Adrenal gland (tissue), 12 donors: ENCODE measurements around the gene MTAP. TPM values are rescaled to one million over a fixed set of nuclear protein-coding genes. Genes with fewer than 3 reads are reported as not detected.

ENCODE experiments used
- DNase-seq, 7 donors: peaks; one replicate each; pipeline ENCODE4 v3.0.0-alpha.2; 2019 to 2020
- H3K27ac ChIP-seq, 5 donors: fragments of 200-600 bp; sonication (generic) in 4 of 5; 1 replicate in 3 of 5; 2 replicates in 2 of 5; pipeline versions ENCODE4 v1.5.1 to v1.8.0; 2016 to 2020; ENCODE audit warnings: mild to moderate bottlenecking in 1 of 5
- H3K27me3 ChIP-seq: fragments of 200-600 bp; 2 replicates; pipeline ENCODE4 v1.8.0; 2021
- H3K36me3 ChIP-seq, 2 donors: fragments of 200-600 bp; replicated peaks in 1 of 2; 1 replicate in 1 of 2; 2 replicates in 1 of 2; pipeline versions ENCODE4 v1.5.1 to v1.8.0; 2018 to 2022
- H3K4me1 ChIP-seq, 2 donors: fragments of 200-600 bp; replicated peaks in 1 of 2; 1 replicate in 1 of 2; 2 replicates in 1 of 2; pipeline versions ENCODE4 v1.5.1 to v1.8.0; 2018 to 2021
- H3K4me3 ChIP-seq, 4 donors: fragments of 200-600 bp; sonication (generic) in 3 of 4; one replicate each; pipeline ENCODE4 v1.5.1; 2016 to 2018
- H3K9me3 ChIP-seq, 3 donors: fragments of 200-600 bp; sonication (generic) in 1 of 3; replicated peaks in 1 of 3; 1 replicate in 2 of 3; 2 replicates in 1 of 3; pipeline versions ENCODE4 v1.5.1 to v1.8.0; 2016 to 2021
- CTCF ChIP-seq, 6 experiments: fragments of 450-650 bp in 4 of 6; fragments of 200-600 bp in 2 of 6; sonication (generic) in 1 of 6; IDR thresholded peaks; 1 replicate in 5 of 6; 2 replicates in 1 of 6; pipeline versions ENCODE4 v1.5.1 to v1.8.0; 2016 to 2021; ENCODE audit warnings: antibody characterized with exemption in 6 of 6, mild to moderate bottlenecking in 2 of 6, moderate library complexity in 1 of 6
- POLR2A ChIP-seq, 2 donors: fragments of 450-650 bp; IDR thresholded peaks; one replicate each; pipeline ENCODE4 v1.6.1; 2017; ENCODE audit warnings: antibody characterized with exemption in 2 of 2, mild to moderate bottlenecking in 2 of 2, moderate library complexity in 1 of 2
- WGBS, 4 donors: extraction: QIAGEN DNeasy Blood & Tissue Kit in 2 of 4; methylation state at CpG; one replicate each; pipeline versions ENCODE4 v1.1.5 to v1.1.7; 2013 to 2017; 5-methylcytosine and 5-hydroxymethylcytosine counted together
- intact Hi-C, 2 donors: fragments of 100-400 bp; cut with DNase I; formaldehyde crosslinking; loops; one replicate each; pipeline versions ENCODE4 v1.14.1 to v1.15.0; 2022 to 2023
- polyA plus RNA-seq, 3 donors: library from polyadenylated mRNA; stranded (reverse); fragments of 200-250 nt in 2 of 3; fragments of 350-450 nt in 1 of 3; fragmentation: Illumina TruSeq in 1 of 3; extraction: RNeasy Lipid Tissue Mini Kit (QIAGEN cat#74804) in 1 of 3; gene quantifications; one replicate each; pipeline ENCODE4 v1.2.3, GENCODE V29; 2013 to 2014
- total RNA-seq, 9 donors: library from RNA; depleted of rRNA in 4 of 9; stranded (reverse); fragments of >200 nt in 4 of 9; fragments of 120-200 nt in 1 of 9; fragmentation: NEBNext Ultra II Directional in 1 of 9; extraction: Animal tissue kit (Norgen Biotek cat#: 25700) in 1 of 9; gene quantifications; one replicate each; pipeline versions ENCODE4 v1.1.0 to v1.2.4, GENCODE V29; 2013 to 2023
- donor health status: healthy with polysubstance abuse.
- donor health status: Bipolar disorder and iron deficiency.
- donor health status: DM: yes; HTN: yes; CAD: no.
- donor health status: DM: no; HTN: no; CAD: no.
- donor health status: DM: no; HTN: no; CAD: no.
- donor health status: DM: yes; HTN: yes; CAD: no.

The MTAP gene
- total and polyA plus RNA-seq, 12 donors, result 6.4 to 38.2 (median 21.9) TPM

GRCh38 chr9:21817176-21817575, 14.7 kb downstream of the MTAP start:
- Histone ChIP-seq H3K4me3 (no peak overlapping the region), H3K27me3 (no peaks in the 10 kb centered on the region), H3K36me3 (peaks cover 0 to 37% of the 10 kb centered on the region in 2 donors), H3K4me1 (peaks cover 0 to 5% of the 10 kb centered on the region in 2 donors), H3K27ac (no peak overlapping the region), H3K9me3 (no peaks in the 10 kb centered on the region)
- 69 to 76% (median 72%) methylated on average over 3 of the region's 3 CpGs for WGBS, 4 donors
- peak in 3 of 7 donors; percentile 21 to 43 (median 30) for DNase-seq
- intact Hi-C loops, result loop anchor here (10.0 kb wide), 3 partner anchors 178 to 218 kb away; partner anchors contain the start of genes CDKN2A (in 1 of the 2) and CDKN2B-AS1 (in 1 of the 2)
- TF ChIP-seq POLR2A (IDR thresholded peaks at IDR 0.05), result no peak
- TF ChIP-seq CTCF (IDR thresholded peaks at IDR 0.05), result no peak

DNA sequence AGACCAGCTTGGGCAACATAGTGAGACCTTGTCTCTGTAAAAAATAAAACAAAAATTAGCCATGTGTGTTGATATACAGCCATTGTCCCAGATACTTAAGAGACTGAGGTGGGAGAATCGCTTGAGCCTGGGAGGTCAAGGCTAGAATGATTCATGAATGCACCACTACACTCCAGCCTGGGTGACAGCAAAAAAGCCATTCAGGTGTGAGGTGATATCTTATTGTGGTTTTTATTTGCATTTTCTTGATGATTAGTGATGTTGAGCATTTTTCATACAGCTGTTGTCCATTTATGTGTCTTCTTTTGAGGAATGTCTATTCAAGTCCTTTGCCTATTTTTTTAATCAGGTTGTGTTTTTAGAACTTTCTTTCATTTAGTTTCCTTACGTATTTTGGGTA, 23.2 kb downstream of the MTAP start:
- H3K4me3 ChIP-seq, result no peak overlapping the region
- H3K4me1 ChIP-seq, result no peaks in the 10 kb centered on the region
- H3K9me3 ChIP-seq, result no peaks in the 10 kb centered on the region
- H3K27ac ChIP-seq, result no peak overlapping the region
- DNase-seq, result no peak
- TF ChIP-seq CTCF (IDR thresholded peaks at IDR 0.05) (no peak), POLR2A (IDR thresholded peaks at IDR 0.05) (no peak)
- no peaks in the 10 kb centered on the region for H3K27me3 ChIP-seq
- 65 to 78% (median 72%) methylated on average over 2 of the region's 2 CpGs for WGBS, 4 donors
- intact Hi-C loops, result no loop called here
- peaks cover 0 to 5% of the 10 kb centered on the region in 2 donors for H3K36me3 ChIP-seq

GRCh38 chr9:21828853-21829410, 26.5 kb downstream of the MTAP start:
- H3K36me3 ChIP-seq, result peaks cover 0 to 5% of the 10 kb centered on the region in 2 donors

GRCh38 chr9:21830589-21830988, 28.2 kb downstream of the MTAP start:
- DNase-seq, result no peak
- Histone ChIP-seq H3K27me3 (no peaks in the 10 kb centered on the region), H3K4me1 (peaks cover 0 to 11% of the 10 kb centered on the region in 2 donors), H3K9me3 (no peaks in the 10 kb centered on the region), H3K27ac (no peak overlapping the region), H3K36me3 (peaks cover 0 to 5% of the 10 kb centered on the region in 2 donors), H3K4me3 (no peak overlapping the region)
- TF ChIP-seq CTCF (IDR thresholded peaks at IDR 0.05), result no peak
- TF ChIP-seq POLR2A (IDR thresholded peaks at IDR 0.05), result no peak
- intact Hi-C loops, result no loop called here
- WGBS, 4 donors, result 91 to 95% (median 94%) methylated on average over 3 of the region's 3 CpGs

More at GRCh38 chr9:21828853-21829410, 26.5 kb downstream of the MTAP start:
- no peak overlapping the region for H3K4me3 ChIP-seq
- DNase-seq, result no peak
- no peak overlapping the region for H3K27ac ChIP-seq
- 83 to 92% (median 87%) methylated on average over 3 of the region's 3 CpGs for WGBS, 4 donors
- no peaks in the 10 kb centered on the region for H3K9me3 ChIP-seq
- TF ChIP-seq CTCF (IDR thresholded peaks at IDR 0.05) (no peak), POLR2A (IDR thresholded peaks at IDR 0.05) (no peak)
- intact Hi-C loops, result no loop called here
- H3K4me1 ChIP-seq, result peaks cover 0 to 11% of the 10 kb centered on the region in 2 donors
- H3K27me3 ChIP-seq, result no peaks in the 10 kb centered on the region
